Endothelial cell of umbilical vein (primary cell): ENCODE data around the gene ATP8A2.

ENCODE experiments used
- CTCF ChIP-seq, 2 donors: IDR thresholded peaks; 1 replicate in 1 of 2; 2 replicates in 1 of 2; pipeline ENCODE4 v1.5.1; 2011; ENCODE audit warnings: low read length in 2 of 2, mild to moderate bottlenecking in 2 of 2, moderate library complexity in 2 of 2, control low read depth in 1 of 2, inconsistent platforms in 1 of 2, low read depth in 1 of 2; ENCODE audit not compliant: insufficient read depth in 1 of 2; ENCODE audit errors: extremely low read depth in 1 of 2
- EZH2 ChIP-seq: IDR thresholded peaks from 2 replicates; pipeline ENCODE4 v1.6.1; 2012; ENCODE audit warnings: borderline replicate concordance, low read depth, mild to moderate bottlenecking, moderate library complexity, low read length, inconsistent platforms; ENCODE audit not compliant: severe bottlenecking
- JUN ChIP-seq: IDR thresholded peaks from 2 replicates; pipeline ENCODE4 v1.6.1; 2011; ENCODE audit warnings: borderline replicate concordance, low read depth; ENCODE audit not compliant: insufficient read length, insufficient read depth
- MAX ChIP-seq: IDR thresholded peaks from 2 replicates; pipeline ENCODE4 v1.6.1; 2011; ENCODE audit not compliant: insufficient read depth, insufficient read length
- MYC ChIP-seq: IDR thresholded peaks from one replicate; pipeline ENCODE4 v1.6.1; 2011; ENCODE audit warnings: mild to moderate bottlenecking, low read depth, low read length
- POLR2A ChIP-seq: IDR thresholded peaks from 2 replicates; pipeline ENCODE4 v1.6.1; 2012; ENCODE audit warnings: low read depth, mild to moderate bottlenecking, control low read depth, low read length
- POLR2AphosphoS5 ChIP-seq: IDR thresholded peaks from 2 replicates; pipeline ENCODE4 v1.6.1; 2012; ENCODE audit warnings: low read depth, mild to moderate bottlenecking, control low read depth, low read length, moderate library complexity; ENCODE audit not compliant: insufficient read depth

- TF ChIP-seq CTCF (IDR thresholded peaks at IDR 0.05; ENCODE audit: extremely low read depth in 1 of 2, insufficient read depth in 1 of 2, low read depth in 1 of 2, low read length in 2 of 2) (no peak), POLR2AphosphoS5 (peak; percentile 79), MYC (no peak), MAX (no peak), POLR2A (peak; percentile 92), EZH2 (no peak), JUN (no peak)
These were observed 680.0 kb downstream of the ATP8A2 start, which contains the start of gene SHISA2 for GRCh38 chr13:26051657-26052311.
